PC-3 (cell line): ENCODE results near the gene CDC5L. TPM values are rescaled to one million over a fixed set of nuclear protein-coding genes. Genes with fewer than 3 reads are reported as not detected.
A peak's percentile ranks its signal among the peaks of the same experiment; 100 is the strongest.

Experiments
- ATAC-seq: fragments of 200-7000 bp; cut with Tn5 transposase; 2 replicates; pipeline ENCODE4 v1.9.1; 2020; ENCODE audit warnings: mild to moderate bottlenecking, moderate library complexity
- BruUV-seq: library from RNA; stranded (reverse); fragments of 400-500 nt; replicated peaks from 2 replicates; lab custom pipeline; 2021; lab: Mats Ljungman, UMichigan
- CTCF ChIA-PET: fragments of 300-600 bp; sonication (Branson Sonifier 250); formaldehyde crosslinking; loops from one replicate; lab custom pipeline; 2022; ENCODE audit warnings: antibody characterized with exemption; lab: Charles Lee
- POLR2A ChIA-PET: fragments of 300-600 bp; sonication (Branson Sonifier 250); formaldehyde crosslinking; loops from one replicate; lab custom pipeline; 2022; ENCODE audit warnings: antibody characterized with exemption; ENCODE audit not compliant: unreplicated experiment; lab: Charles Lee
- DNase-seq: peaks from one replicate; pipeline ENCODE4 v3.0.0-alpha.2; 2015
- H2AFZ ChIP-seq: fragments of 300-600 bp; sonication (generic); 2 replicates; pipeline ENCODE4 v1.6.0; 2016; ENCODE audit warnings: antibody characterized with exemption, low read length
- H3F3A ChIP-seq: fragments of 300-600 bp; sonication (generic); one replicate; pipeline ENCODE4 v1.6.0; 2017; ENCODE audit warnings: antibody characterized with exemption, low read length, control low read depth, mild to moderate bottlenecking; ENCODE audit not compliant: unreplicated experiment
- H3K27ac ChIP-seq: fragments of 300-600 bp; sonication (generic); 2 replicates; pipeline ENCODE4 v1.5.1; 2016; ENCODE audit warnings: mild to moderate bottlenecking, low read length
- H3K27me3 ChIP-seq: fragments of 300-600 bp; sonication (generic); 2 replicates; pipeline ENCODE4 v1.6.1; 2016; ENCODE audit warnings: low read length, mixed read lengths
- H3K36me3 ChIP-seq: fragments of 300-600 bp; sonication (generic); 2 replicates; pipeline ENCODE4 v1.6.1; 2016; ENCODE audit warnings: low read depth, mixed run types, low read length, mixed read lengths
- H3K4me1 ChIP-seq: fragments of 300-600 bp; sonication (generic); 2 replicates; pipeline ENCODE4 v1.5.1; 2016; ENCODE audit warnings: low read length; ENCODE audit not compliant: insufficient read depth
- H3K4me2 ChIP-seq: fragments of 300-600 bp; sonication (generic); 2 replicates; pipeline ENCODE4 v1.6.0; 2016; ENCODE audit warnings: low read length
- H3K4me3 ChIP-seq: fragments of 300-600 bp; sonication (generic); 2 replicates; pipeline ENCODE4 v1.5.1; 2016; ENCODE audit warnings: mild to moderate bottlenecking, low read length, mixed read lengths
- H3K79me2 ChIP-seq: fragments of 300-600 bp; sonication (generic); 2 replicates; pipeline ENCODE4 v1.6.1; 2017; ENCODE audit warnings: low read length, mixed read lengths
- H3K9ac ChIP-seq: fragments of 300-600 bp; sonication (generic); 2 replicates; pipeline ENCODE4 v1.6.0; 2016; ENCODE audit warnings: mild to moderate bottlenecking, low read length
- H3K9me2 ChIP-seq: fragments of 300-600 bp; sonication (generic); replicated peaks from 2 replicates; pipeline ENCODE4 v1.6.1; 2016; ENCODE audit warnings: mixed run types, low read length, mixed read lengths
- H3K9me3 ChIP-seq: fragments of 300-600 bp; sonication (generic); 2 replicates; pipeline ENCODE4 v1.6.1; 2016; ENCODE audit warnings: low read length, mixed read lengths
- H4K20me1 ChIP-seq: fragments of 300-600 bp; sonication (generic); 2 replicates; pipeline ENCODE4 v1.6.1; 2016; ENCODE audit warnings: low read length, mixed read lengths
- CTCF ChIP-seq: fragments of 300-600 bp; sonication (generic); conservative IDR thresholded peaks from 2 replicates; pipeline ENCODE4 v1.5.1; 2017; ENCODE audit warnings: antibody characterized with exemption, low read depth, mild to moderate bottlenecking, low read length
- EZH2 ChIP-seq: fragments of 300-600 bp; sonication (generic); IDR thresholded peaks from one replicate; pipeline ENCODE4 v1.6.1; 2017; ENCODE audit warnings: antibody characterized with exemption, mild to moderate bottlenecking, low read length; ENCODE audit not compliant: unreplicated experiment
- EZH2phosphoT487 ChIP-seq: fragments of 300-600 bp; sonication (generic); IDR thresholded peaks from 2 replicates; pipeline ENCODE4 v1.6.1; 2018; ENCODE audit warnings: mild to moderate bottlenecking, antibody characterized with exemption, low read length, borderline replicate concordance
- intact Hi-C: fragments of 100-400 bp; cut with micrococcal nuclease; formaldehyde crosslinking; loops from 2 replicates; pipeline ENCODE4 v1.9.0; 2023
- total RNA-seq: library from RNA; depleted of rRNA; stranded (reverse); fragments of >200 nt; gene quantifications from 2 replicates; pipeline ENCODE4 v1.2.3, GENCODE V29; 2014

The CDC5L gene
- total RNA-seq, 1 experiment from 2014 or later = 23.0 TPM

- TF ChIP-seq EZH2 = no peak
- TF ChIP-seq CTCF = no peak
- TF ChIP-seq EZH2phosphoT487 = no peak
- Histone ChIP-seq H3K9ac (no peak overlapping the region), H3K4me3 (no peak overlapping the region), H3K4me2 (peak overlapping the region; percentile 10), H3K9me3 (no peaks in the 10 kb centered on the region), H3K27ac (no peak overlapping the region), H3F3A (no peaks in the 10 kb centered on the region), H3K36me3 (no peaks in the 10 kb centered on the region), H3K27me3 (0 out of 2 replicates have a peak, but pooled peaks cover 8% of the 10 kb centered on the region), H3K4me1 (peaks cover 6% of the 10 kb centered on the region), H3K79me2 (no peaks in the 10 kb centered on the region), H4K20me1 (no peaks in the 10 kb centered on the region), H2AFZ (peak overlapping the region; percentile 23; the same call in 1 of the 2 replicates), H3K9me2 (no peaks in the 10 kb centered on the region)
- DNase-seq (peak; percentile 42), ATAC-seq (peak; percentile 95)
- ChIA-PET CTCF (no interaction called here), POLR2A (no interaction called here)
- intact Hi-C loops = no loop called here
- BruUV-seq = no TSS peak
Observed at GRCh38 chr6:44353336-44353735, 34.2 kb upstream of the CDC5L start.

GRCh38 chr6:44355640-44356039, 31.9 kb upstream of the CDC5L start:
- no TSS peak for BruUV-seq
- no peak for TF ChIP-seq CTCF
- TF ChIP-seq EZH2phosphoT487 = no peak
- no peak for TF ChIP-seq EZH2
- no peaks in the 10 kb centered on the region for H4K20me1 ChIP-seq
- intact Hi-C loops = no loop called here
- ChIA-PET CTCF (no interaction called here), POLR2A (interaction anchor here (0.6 kb wide), 1 partner anchor 13 kb away, joined by 6 read pairs; no protein-coding TSS in a partner anchor)
- no peaks in the 10 kb centered on the region for H3F3A ChIP-seq
- no peak overlapping the region for H2AFZ ChIP-seq
- no peak for ATAC-seq
- DNase-seq = no peak
- peaks cover 8% of the 10 kb centered on the region; the same call in 1 of the 2 replicates for H3K27me3 ChIP-seq
- no peak overlapping the region for H3K27ac ChIP-seq
- no peak overlapping the region for H3K4me3 ChIP-seq
- H3K79me2 ChIP-seq = no peaks in the 10 kb centered on the region
- H3K4me2 ChIP-seq = no peak overlapping the region
- H3K9ac ChIP-seq = no peak overlapping the region
- no peaks in the 10 kb centered on the region for H3K9me3 ChIP-seq
- peaks cover 6% of the 10 kb centered on the region for H3K4me1 ChIP-seq
- no peaks in the 10 kb centered on the region for H3K36me3 ChIP-seq
- no peaks in the 10 kb centered on the region for H3K9me2 ChIP-seq

DNA sequence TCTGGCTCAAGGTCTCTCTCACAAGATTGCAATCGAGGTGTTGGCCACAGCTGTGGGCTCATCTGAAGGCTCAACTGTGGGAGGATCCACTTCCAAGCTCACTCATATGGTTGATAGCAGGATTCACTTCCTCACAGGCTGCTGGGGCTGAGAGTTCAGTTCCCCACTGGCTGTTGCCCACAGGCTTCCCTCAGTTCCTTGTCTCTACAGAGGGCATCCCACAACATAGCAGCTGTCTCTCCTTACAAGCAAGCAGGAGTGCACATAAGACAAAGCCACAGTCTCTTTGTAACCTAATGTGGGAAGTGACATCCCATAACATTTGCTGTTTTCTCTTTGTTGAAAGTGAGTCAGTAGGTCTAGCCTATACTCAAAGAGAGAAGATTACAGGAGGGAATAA, 31.0 kb upstream of the CDC5L start:
- Histone ChIP-seq H4K20me1 (no peaks in the 10 kb centered on the region), H3K9me3 (no peaks in the 10 kb centered on the region), H3K4me1 (peaks cover 6% of the 10 kb centered on the region), H3K79me2 (no peaks in the 10 kb centered on the region), H3K36me3 (no peaks in the 10 kb centered on the region), H3F3A (no peaks in the 10 kb centered on the region), H3K4me3 (no peak overlapping the region), H3K9me2 (no peaks in the 10 kb centered on the region), H3K4me2 (no peak overlapping the region), H3K27ac (no peak overlapping the region), H2AFZ (no peak overlapping the region), H3K27me3 (peaks cover 8% of the 10 kb centered on the region; the same call in 1 of the 2 replicates), H3K9ac (no peak overlapping the region)
- no TSS peak for BruUV-seq
- CTCF ChIA-PET = no interaction called here
- ATAC-seq = no peak
- POLR2A ChIA-PET = no interaction called here
- intact Hi-C loops = no loop called here
- DNase-seq = no peak
- no peak for TF ChIP-seq EZH2
- no peak for TF ChIP-seq EZH2phosphoT487
- TF ChIP-seq CTCF = no peak
